PC-9 (cell line): ENCODE data around the gene KIF16B. TPM values are rescaled to one million over a fixed set of nuclear protein-coding genes. Genes with fewer than 3 reads are reported as not detected.
"Not testable (repeated sequence)": the region's sequence is repeated elsewhere in the genome, so short reads cannot be mapped to it uniquely, and the experiment has no call there.

ENCODE experiments used
- BruUV-seq: library from RNA; stranded (reverse); fragments of 400-500 nt; replicated peaks from 2 replicates; lab custom pipeline; 2021; lab: Mats Ljungman, UMichigan
- CTCF ChIA-PET: fragments of 300-600 bp; sonication (Branson Sonifier 250); formaldehyde crosslinking; loops from one replicate; lab custom pipeline; 2022; ENCODE audit warnings: antibody characterized with exemption; lab: Charles Lee
- POLR2A ChIA-PET: fragments of 300-600 bp; sonication (Branson Sonifier 250); formaldehyde crosslinking; loops from one replicate; lab custom pipeline; 2022; ENCODE audit warnings: antibody characterized with exemption; ENCODE audit not compliant: unreplicated experiment; lab: Charles Lee
- DNase-seq, 2 experiments: peaks; one replicate each; pipeline versions ENCODE4 v3.0.0 to v3.0.0-alpha.2; 2015 to 2022; ENCODE audit warnings: mixed read lengths in 1 of 2
- H2AFZ ChIP-seq: fragments of 200-600 bp; sonication (generic); 2 replicates; pipeline ENCODE4 v1.8.1; 2017; ENCODE audit warnings: antibody characterized with exemption
- H3F3A ChIP-seq: fragments of 200-600 bp; sonication (generic); 2 replicates; pipeline ENCODE4 v1.8.1; 2017; ENCODE audit warnings: antibody characterized with exemption, mild to moderate bottlenecking, low read depth; ENCODE audit not compliant: insufficient read depth
- H3K27ac ChIP-seq: fragments of 200-600 bp; sonication (generic); 2 replicates; pipeline ENCODE4 v1.6.1; 2016; ENCODE audit warnings: mixed run types
- H3K27me3 ChIP-seq: fragments of 200-600 bp; sonication (generic); 2 replicates; pipeline ENCODE4 v1.6.1; 2016; ENCODE audit warnings: low read depth, mixed run types; ENCODE audit not compliant: insufficient read depth
- H3K36me3 ChIP-seq: fragments of 200-600 bp; sonication (generic); 2 replicates; pipeline ENCODE4 v1.6.1; 2016; ENCODE audit warnings: low read depth, mixed run types
- H3K4me1 ChIP-seq: fragments of 200-600 bp; sonication (generic); replicated peaks from 2 replicates; pipeline ENCODE4 v1.6.1; 2016; ENCODE audit warnings: mixed run types; ENCODE audit not compliant: insufficient read depth
- H3K4me2 ChIP-seq: fragments of 200-600 bp; sonication (generic); 2 replicates; pipeline ENCODE4 v1.6.1; 2017; ENCODE audit warnings: mixed run types
- H3K4me3 ChIP-seq: fragments of 200-600 bp; sonication (generic); 2 replicates; pipeline ENCODE4 v1.6.1; 2016; ENCODE audit warnings: mixed run types
- H3K79me2 ChIP-seq: fragments of 200-600 bp; sonication (generic); 2 replicates; pipeline ENCODE4 v1.6.1; 2017; ENCODE audit warnings: low read depth, mixed run types
- H3K9me2 ChIP-seq: fragments of 200-600 bp; sonication (generic); 2 replicates; pipeline ENCODE4 v1.8.1; 2017; ENCODE audit warnings: mild to moderate bottlenecking; ENCODE audit not compliant: insufficient read depth
- H3K9me3 ChIP-seq: fragments of 200-600 bp; sonication (generic); 2 replicates; pipeline ENCODE4 v1.8.1; 2016; ENCODE audit warnings: low read depth; ENCODE audit not compliant: insufficient read depth
- H4K20me1 ChIP-seq: fragments of 200-600 bp; sonication (generic); 2 replicates; pipeline ENCODE4 v1.8.1; 2017; ENCODE audit not compliant: insufficient read depth
- EZH2 ChIP-seq: fragments of 200-600 bp; sonication (generic); IDR thresholded peaks from 2 replicates; pipeline ENCODE4 v1.8.0; 2017; ENCODE audit warnings: antibody characterized with exemption, low read depth
- intact Hi-C: fragments of 100-400 bp; cut with micrococcal nuclease; formaldehyde crosslinking; loops from one replicate; pipeline ENCODE4 v1.10.0; 2022; ENCODE audit not compliant: unreplicated experiment
- total RNA-seq: library from RNA; stranded (reverse); gene quantifications from 2 replicates; pipeline ENCODE4 v1.2.3, GENCODE V29; 2021
- TF ChIP-seq, protein P1 (sequence below): fragments of 200-600 bp; sonication (generic); conservative IDR thresholded peaks from 2 replicates; pipeline ENCODE4 v1.6.1; 2017; ENCODE audit warnings: mixed run types, antibody characterized with exemption, mild to moderate bottlenecking, moderate library complexity

KIF16B gene
- total RNA-seq, 1 experiment from 2014 or later, result 17.6 TPM

DNA sequence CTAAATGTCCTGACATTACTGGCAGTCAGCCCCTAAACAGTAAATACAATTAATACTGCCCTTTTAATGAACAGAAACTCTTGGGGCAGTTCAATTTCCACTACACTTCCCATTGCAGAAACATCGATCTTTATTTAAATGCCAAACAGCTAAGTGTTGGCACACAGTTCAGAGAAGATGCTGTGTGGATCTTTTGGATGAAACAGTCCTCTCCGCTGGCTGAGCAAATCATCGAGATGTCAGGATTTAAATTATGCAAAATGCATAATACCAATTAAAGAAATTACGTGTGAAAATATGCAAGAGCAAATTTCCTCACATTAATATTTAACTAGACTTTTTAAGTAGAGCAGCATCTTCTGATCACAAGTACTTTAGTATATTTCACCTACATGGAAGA is 132.6 kb downstream of the KIF16B start:
- POLR2A ChIA-PET, result no interaction called here
- H3K4me1 ChIP-seq, result no peaks in the 10 kb centered on the region

DNA sequence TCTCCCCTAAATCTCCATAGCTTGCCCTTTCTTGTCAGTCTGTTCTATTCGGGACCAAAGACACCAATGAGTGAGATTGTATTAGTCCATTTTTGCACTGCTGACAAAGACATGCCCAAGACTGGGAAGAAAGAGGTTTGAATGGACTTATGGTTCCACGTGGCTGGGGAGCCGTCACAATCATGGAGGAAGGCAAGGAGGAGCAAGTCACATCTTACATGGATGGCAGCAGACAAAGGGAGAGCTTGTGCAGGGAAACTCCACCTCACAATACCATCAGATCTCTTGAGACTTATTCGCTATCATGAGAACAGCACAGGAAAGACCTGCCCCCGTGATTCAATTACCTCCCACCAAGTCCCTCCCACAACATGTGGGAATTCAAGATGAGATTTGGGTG is 133.7 kb downstream of the KIF16B start:
- intact Hi-C loops, H3K9me2 ChIP-seq, H3K27ac ChIP-seq, BruUV-seq, H4K20me1 ChIP-seq, H3K4me3 ChIP-seq, H3F3A ChIP-seq, H3K36me3 ChIP-seq, H3K4me1 ChIP-seq, H3K79me2 ChIP-seq, POLR2A ChIA-PET, H3K9me3 ChIP-seq, DNase-seq, H3K27me3 ChIP-seq, H2AFZ ChIP-seq, H3K4me2 ChIP-seq: not testable (repeated sequence)
- CTCF ChIA-PET, result interaction anchor here (0.6 kb wide), 1 partner anchor 341 kb away, joined by 7 read pairs; no protein-coding TSS in a partner anchor

More for the DNA sequence above, 132.6 kb downstream of the KIF16B start:
- no peak overlapping the region for H2AFZ ChIP-seq
- BruUV-seq, result no TSS peak
- no peaks in the 10 kb centered on the region for H3K9me2 ChIP-seq
- no peaks in the 10 kb centered on the region for H3K79me2 ChIP-seq
- no peak for TF ChIP-seq EZH2
- TF ChIP-seq, protein P1, sequence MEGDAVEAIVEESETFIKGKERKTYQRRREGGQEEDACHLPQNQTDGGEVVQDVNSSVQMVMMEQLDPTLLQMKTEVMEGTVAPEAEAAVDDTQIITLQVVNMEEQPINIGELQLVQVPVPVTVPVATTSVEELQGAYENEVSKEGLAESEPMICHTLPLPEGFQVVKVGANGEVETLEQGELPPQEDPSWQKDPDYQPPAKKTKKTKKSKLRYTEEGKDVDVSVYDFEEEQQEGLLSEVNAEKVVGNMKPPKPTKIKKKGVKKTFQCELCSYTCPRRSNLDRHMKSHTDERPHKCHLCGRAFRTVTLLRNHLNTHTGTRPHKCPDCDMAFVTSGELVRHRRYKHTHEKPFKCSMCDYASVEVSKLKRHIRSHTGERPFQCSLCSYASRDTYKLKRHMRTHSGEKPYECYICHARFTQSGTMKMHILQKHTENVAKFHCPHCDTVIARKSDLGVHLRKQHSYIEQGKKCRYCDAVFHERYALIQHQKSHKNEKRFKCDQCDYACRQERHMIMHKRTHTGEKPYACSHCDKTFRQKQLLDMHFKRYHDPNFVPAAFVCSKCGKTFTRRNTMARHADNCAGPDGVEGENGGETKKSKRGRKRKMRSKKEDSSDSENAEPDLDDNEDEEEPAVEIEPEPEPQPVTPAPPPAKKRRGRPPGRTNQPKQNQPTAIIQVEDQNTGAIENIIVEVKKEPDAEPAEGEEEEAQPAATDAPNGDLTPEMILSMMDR, result no peak
- intact Hi-C loops, result no loop called here
- H3F3A ChIP-seq, result no peaks in the 10 kb centered on the region
- no peaks in the 10 kb centered on the region for H4K20me1 ChIP-seq
- CTCF ChIA-PET, result no interaction called here
- no peaks in the 10 kb centered on the region for H3K27me3 ChIP-seq
- H3K9me3 ChIP-seq, result no peaks in the 10 kb centered on the region
- H3K36me3 ChIP-seq, result no peaks in the 10 kb centered on the region
- H3K27ac ChIP-seq, result no peak overlapping the region
- no peak overlapping the region for H3K4me2 ChIP-seq
- no peak for DNase-seq
- no peak overlapping the region for H3K4me3 ChIP-seq

DNA sequence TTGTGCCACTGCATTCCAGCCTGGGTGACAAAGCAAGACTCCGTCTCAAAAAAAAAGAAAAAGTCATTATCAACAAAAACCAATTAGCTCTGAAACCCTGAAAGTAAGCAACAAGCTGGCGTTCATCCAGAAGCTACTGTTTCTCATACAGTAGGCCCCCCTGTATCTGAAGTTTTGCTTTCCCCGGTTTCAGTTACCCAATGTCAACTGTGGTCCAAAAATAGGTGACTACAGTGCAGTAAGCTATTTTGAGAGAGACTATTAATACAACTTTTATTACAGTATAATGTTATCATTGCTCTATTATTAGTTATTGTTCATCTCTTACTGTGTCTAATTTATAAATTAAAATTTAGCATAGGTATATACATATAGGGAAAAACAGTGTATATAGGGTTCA is 135.1 kb downstream of the KIF16B start:
- ChIA-PET POLR2A (no interaction called here), CTCF (no interaction called here)
- no peak for DNase-seq
- no peaks in the 10 kb centered on the region for H3K79me2 ChIP-seq
- H3K27me3 ChIP-seq, result no peaks in the 10 kb centered on the region
- H3F3A ChIP-seq, result no peaks in the 10 kb centered on the region
- no peak overlapping the region for H3K27ac ChIP-seq
- no peak overlapping the region for H3K4me2 ChIP-seq
- H2AFZ ChIP-seq, result no peak overlapping the region
- no TSS peak for BruUV-seq
- intact Hi-C loops, result no loop called here
- no peak overlapping the region for H3K4me3 ChIP-seq
- no peaks in the 10 kb centered on the region for H4K20me1 ChIP-seq
- no peaks in the 10 kb centered on the region for H3K4me1 ChIP-seq
- TF ChIP-seq, protein P1, result no peak
- no peak for TF ChIP-seq EZH2
- no peaks in the 10 kb centered on the region for H3K9me2 ChIP-seq
- no peaks in the 10 kb centered on the region for H3K9me3 ChIP-seq
- no peaks in the 10 kb centered on the region for H3K36me3 ChIP-seq

DNA sequence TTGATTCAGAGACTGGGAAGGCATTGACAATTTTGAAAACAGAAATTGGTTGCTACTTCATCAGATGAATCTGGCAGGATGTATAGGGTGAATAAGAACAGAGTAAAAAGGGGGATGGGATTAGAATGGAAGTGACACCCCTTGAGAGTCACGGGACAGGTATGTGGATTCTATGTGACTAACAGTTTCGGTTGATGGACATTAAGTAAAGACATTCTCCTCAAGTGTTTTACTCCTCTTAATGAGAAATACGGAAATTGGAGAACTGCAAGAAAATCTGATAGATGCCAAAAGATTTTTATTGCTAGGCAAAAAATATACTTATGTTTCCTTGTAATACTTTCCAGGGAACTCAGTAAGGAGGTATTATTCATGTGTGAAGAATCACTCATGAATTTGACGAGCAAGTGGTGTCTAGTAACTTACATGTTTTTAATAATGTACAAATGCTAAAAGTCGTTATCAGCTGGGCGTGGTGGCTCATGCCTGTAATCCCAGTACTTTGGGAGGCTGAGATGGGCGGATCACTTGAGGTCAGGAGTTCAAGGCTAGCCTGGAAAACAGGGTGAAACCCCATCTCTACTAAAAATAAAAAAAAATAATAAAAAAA is 135.8 kb downstream of the KIF16B start:
- no peak overlapping the region for H2AFZ ChIP-seq
- no peak overlapping the region for H3K27ac ChIP-seq
- no peaks in the 10 kb centered on the region for H3K4me1 ChIP-seq
- H3K9me2 ChIP-seq, result no peaks in the 10 kb centered on the region
- H3K4me3 ChIP-seq, result no peak overlapping the region
- no TSS peak for BruUV-seq
- ChIA-PET CTCF (no interaction called here), POLR2A (no interaction called here)
- intact Hi-C loops, result no loop called here
- no peaks in the 10 kb centered on the region for H4K20me1 ChIP-seq
- H3F3A ChIP-seq, result no peaks in the 10 kb centered on the region
- DNase-seq, result no peak
- no peaks in the 10 kb centered on the region for H3K9me3 ChIP-seq
- H3K4me2 ChIP-seq, result no peak overlapping the region
- no peaks in the 10 kb centered on the region for H3K27me3 ChIP-seq
- no peaks in the 10 kb centered on the region for H3K36me3 ChIP-seq
- no peaks in the 10 kb centered on the region for H3K79me2 ChIP-seq
- TF ChIP-seq, protein P1, result no peak
- TF ChIP-seq EZH2, result no peak
